Activated T-cell treated with anti-CD3 and anti-CD28 coated beads, Interleukin-2, amount 50 U/mL, for 72 hours (primary cell): ENCODE measurements around the gene LYST. TPM values are rescaled to one million over a fixed set of nuclear protein-coding genes. Genes with fewer than 3 reads are reported as not detected.

ENCODE experiments used
- ATAC-seq, 2 donors: fragments of 150-1000 bp; cut with Tn5 transposase; replicated peaks in 1 of 2; 2 replicates each; pipeline ENCODE4 v1.10.0; 2021; ENCODE audit warnings: moderate library complexity in 2 of 2, mild to moderate bottlenecking in 1 of 2
- DNase-seq, 2 donors: peaks; one replicate each; pipeline ENCODE4 v3.0.0; 2021 to 2022; ENCODE audit warnings: mixed read lengths in 1 of 2
- H3K27ac Mint-ChIP-seq: one replicate; pipeline ENCODE4 v1.8.0; 2022; ENCODE audit warnings: mild to moderate bottlenecking, moderate library complexity, mixed read lengths
- H3K27me3 Mint-ChIP-seq: one replicate; pipeline ENCODE4 v1.8.0; 2022; ENCODE audit warnings: low read depth, mixed read lengths
- H3K36me3 Mint-ChIP-seq, 2 donors: one replicate each; pipeline ENCODE4 v1.8.0; 2022; ENCODE audit warnings: mixed read lengths in 2 of 2, mild to moderate bottlenecking in 1 of 2; ENCODE audit not compliant: insufficient read depth in 2 of 2
- H3K4me1 Mint-ChIP-seq: one replicate; pipeline ENCODE4 v1.8.0; 2022; ENCODE audit warnings: low read depth, mixed read lengths
- H3K4me3 Mint-ChIP-seq, 2 donors: one replicate each; pipeline ENCODE4 v1.8.0; 2022; ENCODE audit warnings: mild to moderate bottlenecking in 2 of 2, mixed read lengths in 2 of 2, moderate library complexity in 2 of 2
- H3K9me3 Mint-ChIP-seq, 2 donors: one replicate each; pipeline ENCODE4 v1.8.0; 2022; ENCODE audit warnings: mixed read lengths in 2 of 2
- total RNA-seq, 2 donors: library from RNA; stranded (reverse); gene quantifications; one replicate each; pipeline ENCODE4 v1.2.3, GENCODE V29; 2022

LYST gene
- total RNA-seq, 2 donors from 2014 or later, result 43.9 to 50.7 TPM

DNA sequence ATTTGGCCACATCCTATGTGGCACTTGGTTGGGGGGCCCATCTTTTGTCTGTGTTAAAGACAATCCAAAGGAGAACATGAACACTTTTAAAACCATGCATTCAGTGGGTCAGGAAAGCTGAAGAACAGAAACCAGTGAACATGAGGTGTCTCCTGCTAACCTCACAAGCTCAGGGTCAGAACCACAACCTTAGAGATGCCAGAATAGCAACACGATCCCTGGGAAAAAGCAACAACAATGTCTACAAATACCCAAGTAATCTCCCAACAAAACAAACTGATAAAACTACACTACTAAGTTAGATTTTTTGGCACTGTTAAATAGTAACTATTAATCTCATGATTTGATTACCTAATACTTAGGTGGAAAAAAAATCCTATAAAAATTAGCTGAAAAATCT, 183.1 kb downstream of the LYST start:
- Mint-ChIP-seq H3K27me3 (no peaks in the 10 kb centered on the region), H3K4me1 (no peaks in the 10 kb centered on the region), H3K36me3 (peaks cover 8 to 13% of the 10 kb centered on the region in 2 donors), H3K4me3 (no peak overlapping the region), H3K27ac (no peak overlapping the region), H3K9me3 (no peaks in the 10 kb centered on the region)
- DNase-seq (no peak), ATAC-seq (no peak)

DNA sequence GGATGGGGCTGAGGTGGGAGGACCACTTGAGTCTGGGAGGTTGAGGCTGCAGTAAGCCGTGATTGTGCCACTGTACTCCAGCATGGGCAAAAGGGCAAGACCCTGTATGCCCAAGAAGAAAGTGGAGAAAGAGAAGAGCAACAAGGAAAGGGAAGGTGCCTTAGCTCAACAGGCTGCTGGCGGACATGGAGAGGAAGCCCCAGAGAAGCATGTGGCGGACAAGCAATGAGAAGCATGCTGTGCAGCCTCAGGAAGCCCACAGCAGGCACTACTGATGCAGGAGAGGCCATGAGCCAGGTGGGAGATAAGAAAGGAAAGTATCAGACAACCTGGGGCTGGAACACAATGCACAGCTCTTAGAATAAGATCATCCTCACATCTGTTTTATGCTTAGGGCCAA, 184.5 kb downstream of the LYST start:
- H3K36me3 Mint-ChIP-seq, result peaks cover 8 to 12% of the 10 kb centered on the region in 2 donors
- no peak overlapping the region for H3K27ac Mint-ChIP-seq
- no peaks in the 10 kb centered on the region for H3K4me1 Mint-ChIP-seq
- ATAC-seq (no peak), DNase-seq (no peak)
- no peaks in the 10 kb centered on the region for H3K27me3 Mint-ChIP-seq
- no peaks in the 10 kb centered on the region for H3K9me3 Mint-ChIP-seq
- no peak overlapping the region for H3K4me3 Mint-ChIP-seq

DNA sequence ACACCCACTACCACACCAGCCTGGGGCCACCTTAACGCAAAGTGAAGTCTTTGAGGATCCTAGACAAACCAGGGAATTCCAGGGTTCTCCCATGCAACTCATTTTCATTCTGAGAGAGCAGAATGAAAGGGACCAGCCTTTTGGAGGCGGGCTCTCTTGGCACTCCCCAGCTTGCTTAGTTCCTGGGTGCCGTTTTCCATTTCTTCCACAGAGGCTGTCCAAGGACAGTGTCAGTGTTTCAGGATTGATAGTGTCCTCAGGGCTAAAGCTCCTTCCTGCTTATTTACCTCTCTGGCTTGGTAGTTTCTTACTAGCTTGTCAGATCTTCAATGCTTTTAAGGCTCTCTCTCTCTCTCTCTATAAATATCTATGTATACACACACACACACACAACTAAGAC, 187.1 kb downstream of the LYST start:
- H3K9me3 Mint-ChIP-seq, result peaks cover 4% of the 10 kb centered on the region in 2 donors
- no peaks in the 10 kb centered on the region for H3K27me3 Mint-ChIP-seq
- no peak for ATAC-seq
- no peak for DNase-seq
- no peaks in the 10 kb centered on the region for H3K4me1 Mint-ChIP-seq
- H3K27ac Mint-ChIP-seq, result no peak overlapping the region
- no peak overlapping the region for H3K4me3 Mint-ChIP-seq
- H3K36me3 Mint-ChIP-seq, result peaks cover 26 to 29% of the 10 kb centered on the region in 2 donors

DNA sequence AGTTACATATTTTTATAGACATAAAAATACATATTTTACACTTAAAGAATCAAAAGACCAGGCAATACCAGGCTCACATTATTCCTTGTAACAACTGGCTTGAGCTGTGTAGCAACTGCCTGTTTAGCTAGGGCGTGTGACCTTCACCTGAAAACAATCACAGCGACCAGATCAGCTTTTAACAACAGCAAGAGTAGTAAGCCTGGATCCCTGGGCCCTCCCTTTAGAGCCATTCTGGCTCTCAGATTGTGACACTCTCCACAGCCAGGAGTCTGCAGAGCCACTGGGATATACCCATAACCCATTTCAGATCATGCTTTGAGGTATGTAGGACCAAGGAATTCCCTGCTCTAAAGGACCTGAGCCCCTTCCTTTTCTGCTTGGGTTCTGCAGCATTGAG, 187.7 kb downstream of the LYST start:
- Mint-ChIP-seq H3K27me3 (no peaks in the 10 kb centered on the region), H3K9me3 (peaks cover 4 to 6% of the 10 kb centered on the region in 2 donors), H3K36me3 (peaks cover 28 to 34% of the 10 kb centered on the region in 2 donors), H3K4me3 (no peak overlapping the region), H3K4me1 (no peaks in the 10 kb centered on the region), H3K27ac (no peak overlapping the region)
- ATAC-seq, result no peak
- DNase-seq, result no peak

DNA sequence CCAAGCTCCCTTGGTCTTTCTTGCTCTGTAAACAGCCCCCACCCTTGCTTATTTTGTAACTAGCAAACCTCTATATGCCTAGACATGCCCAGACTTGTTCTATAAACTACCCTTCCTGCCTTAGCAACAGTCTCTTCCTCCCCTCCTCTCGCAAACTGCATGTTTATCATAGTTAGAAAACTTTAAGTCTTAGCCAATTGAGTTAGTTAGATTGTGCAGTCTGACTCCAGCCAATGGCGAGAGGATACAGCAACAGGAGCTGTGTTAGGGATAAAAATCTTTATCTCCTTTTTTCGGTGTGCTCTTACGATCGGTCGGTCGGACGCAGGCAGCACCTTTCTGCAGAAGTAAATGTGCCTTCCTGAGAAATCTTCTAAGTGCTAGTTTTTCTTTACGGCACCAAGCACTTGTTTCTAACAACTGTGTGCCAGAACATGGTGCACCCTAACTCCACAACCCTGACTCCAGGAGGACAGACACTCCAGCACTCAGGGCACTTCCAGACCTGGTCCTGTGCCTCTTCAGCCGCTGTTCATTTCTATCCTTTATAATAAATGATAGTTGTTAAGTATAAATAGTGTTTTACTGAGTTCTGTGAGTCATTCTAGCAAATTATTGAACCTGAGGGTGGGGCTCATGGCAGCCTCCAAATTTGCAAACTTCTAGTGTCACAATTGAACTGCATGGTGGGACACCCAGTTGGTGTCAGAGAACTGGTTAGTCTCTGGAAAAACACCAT, 191.4 kb downstream of the LYST start:
- H3K27ac Mint-ChIP-seq, result peak overlapping the region; percentile 61
- no peak overlapping the region for H3K4me3 Mint-ChIP-seq
- H3K4me1 Mint-ChIP-seq, result no peaks in the 10 kb centered on the region
- DNase-seq, result no peak
- H3K9me3 Mint-ChIP-seq, result peaks cover 25 to 28% of the 10 kb centered on the region in 2 donors
- ATAC-seq, result no peak
- H3K36me3 Mint-ChIP-seq, result peaks cover 45 to 63% of the 10 kb centered on the region in 2 donors
- H3K27me3 Mint-ChIP-seq, result no peaks in the 10 kb centered on the region

DNA sequence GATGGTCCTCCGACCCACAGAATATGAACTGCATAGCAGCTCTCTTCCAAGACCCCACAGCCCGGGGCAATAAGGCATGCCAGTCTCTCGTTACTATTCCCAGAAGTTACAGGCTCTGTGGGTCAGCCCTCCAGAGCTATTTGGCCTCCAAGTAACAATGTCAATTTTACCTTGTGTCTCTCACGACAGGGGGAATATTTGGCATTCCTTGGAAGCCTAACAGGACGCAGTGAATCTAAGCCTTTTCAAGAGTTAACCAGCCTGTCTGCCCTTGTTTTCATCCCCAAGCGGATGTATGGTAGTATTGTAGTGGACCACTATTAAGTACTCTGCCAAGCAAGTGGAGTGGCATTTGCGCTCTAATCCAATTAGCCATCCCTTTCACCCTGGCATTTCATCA, 192.7 kb downstream of the LYST start:
- Mint-ChIP-seq H3K4me1 (no peaks in the 10 kb centered on the region), H3K4me3 (no peak overlapping the region), H3K9me3 (peaks cover 30 to 33% of the 10 kb centered on the region in 2 donors), H3K36me3 (peaks cover 50 to 73% of the 10 kb centered on the region in 2 donors), H3K27ac (no peak overlapping the region), H3K27me3 (no peaks in the 10 kb centered on the region)
- ATAC-seq (no peak), DNase-seq (no peak)

DNA sequence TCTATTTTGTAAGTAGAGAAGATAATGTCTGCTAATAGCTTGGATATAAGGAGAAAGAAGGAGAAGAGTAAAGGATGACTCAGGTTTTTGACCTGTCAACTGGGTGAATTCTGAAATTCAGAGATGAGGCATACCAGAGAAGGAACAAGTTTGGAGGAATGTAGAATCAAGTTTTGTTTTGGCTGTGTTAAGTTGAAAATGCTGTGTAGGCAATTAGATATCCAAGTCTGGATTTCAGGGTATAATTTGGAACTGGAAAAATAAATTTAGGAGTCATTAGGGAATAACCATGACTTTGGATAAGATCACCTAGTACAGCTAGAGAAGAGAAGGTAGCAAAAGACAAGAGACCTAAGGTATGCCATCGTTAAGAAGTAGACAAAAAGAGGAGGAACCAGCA, 194.7 kb downstream of the LYST start:
- H3K4me3 Mint-ChIP-seq, result no peak overlapping the region
- peaks cover 30 to 33% of the 10 kb centered on the region in 2 donors for H3K9me3 Mint-ChIP-seq
- no peaks in the 10 kb centered on the region for H3K4me1 Mint-ChIP-seq

DNA sequence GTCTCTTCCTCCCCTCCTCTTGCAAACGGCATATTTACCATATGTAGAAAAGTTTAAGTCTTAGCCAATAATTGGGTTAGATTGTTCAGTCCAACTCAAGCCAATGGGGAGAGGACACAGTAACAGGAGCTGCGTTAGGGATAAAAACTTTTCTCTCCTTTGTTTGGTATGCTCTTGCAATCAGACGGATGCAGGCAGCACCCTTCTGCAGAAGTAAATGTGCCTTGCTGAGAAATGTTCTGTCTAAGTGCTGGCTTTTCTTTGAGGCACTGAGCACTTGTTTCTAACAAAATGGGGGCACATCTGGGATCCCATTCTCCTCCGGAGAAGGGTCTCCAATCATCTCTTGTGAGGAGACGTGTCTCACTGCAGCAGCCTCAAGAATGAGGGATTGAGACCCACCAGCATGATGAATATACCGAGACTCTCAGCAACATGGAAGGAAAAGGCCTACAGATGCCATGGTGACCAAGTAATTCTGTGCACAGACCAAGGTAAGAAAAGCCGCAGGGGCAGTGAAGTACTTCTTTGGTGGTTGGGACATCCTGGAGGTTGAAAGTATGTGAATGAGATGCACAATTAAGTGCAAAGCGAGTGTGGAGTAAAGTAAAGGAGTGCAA, 196.4 kb downstream of the LYST start:
- DNase-seq (no peak), ATAC-seq (no peak)
- H3K27me3 Mint-ChIP-seq, result no peaks in the 10 kb centered on the region
- no peak overlapping the region for H3K4me3 Mint-ChIP-seq
- no peak overlapping the region for H3K27ac Mint-ChIP-seq
- peaks cover 39 to 58% of the 10 kb centered on the region in 2 donors for H3K36me3 Mint-ChIP-seq
- H3K9me3 Mint-ChIP-seq, result peaks cover 26 to 31% of the 10 kb centered on the region in 2 donors
- no peaks in the 10 kb centered on the region for H3K4me1 Mint-ChIP-seq

More for the DNA sequence above, 194.7 kb downstream of the LYST start:
- no peak for ATAC-seq
- H3K27me3 Mint-ChIP-seq, result no peaks in the 10 kb centered on the region
- DNase-seq, result no peak
- no peak overlapping the region for H3K27ac Mint-ChIP-seq
- peaks cover 50 to 75% of the 10 kb centered on the region in 2 donors for H3K36me3 Mint-ChIP-seq

DNA sequence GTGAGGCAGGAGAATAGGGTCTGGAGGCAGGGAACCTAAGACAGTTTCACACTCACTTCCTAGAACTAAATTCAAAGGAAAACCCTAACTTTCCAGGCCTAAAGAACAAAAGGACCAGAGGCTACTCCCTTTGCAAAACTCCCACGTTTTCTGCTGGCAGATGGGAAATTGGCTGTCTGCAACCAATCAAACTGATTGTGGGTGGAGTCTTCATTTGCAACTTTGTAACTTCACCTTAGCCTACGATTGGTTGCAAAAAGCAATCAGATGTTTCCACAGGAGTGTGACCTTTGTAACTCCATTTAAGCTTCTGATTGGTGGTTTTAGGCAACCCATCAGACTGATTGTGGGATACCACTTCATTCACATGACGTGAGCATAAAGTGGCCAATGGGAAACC, 197.4 kb downstream of the LYST start:
- Mint-ChIP-seq H3K9me3 (peaks cover 26 to 29% of the 10 kb centered on the region in 2 donors), H3K4me3 (no peak overlapping the region), H3K27ac (no peak overlapping the region), H3K4me1 (no peaks in the 10 kb centered on the region), H3K27me3 (no peaks in the 10 kb centered on the region), H3K36me3 (peaks cover 32 to 51% of the 10 kb centered on the region in 2 donors)
- ATAC-seq (no peak), DNase-seq (no peak)

DNA sequence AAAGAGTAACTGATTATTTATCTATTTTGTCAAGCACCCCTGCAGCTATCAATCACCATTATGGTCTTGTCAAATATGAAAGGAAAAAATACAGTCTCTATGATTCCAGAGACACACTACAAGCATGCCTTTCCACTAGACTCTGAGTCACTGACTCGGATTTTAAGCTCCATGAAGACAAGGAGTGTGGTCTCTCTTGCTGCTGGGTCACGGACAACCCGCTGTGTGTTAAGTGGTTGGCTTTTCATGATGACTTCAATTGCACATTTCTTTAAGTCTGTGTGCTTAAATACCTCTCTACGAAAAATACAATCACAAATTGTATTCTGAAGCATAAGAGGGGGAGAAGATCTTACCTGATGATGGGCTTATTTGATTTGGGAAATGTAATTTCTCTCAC, 203.1 kb downstream of the LYST start:
- Mint-ChIP-seq H3K4me3 (no peak overlapping the region), H3K27ac (no peak overlapping the region), H3K27me3 (no peaks in the 10 kb centered on the region), H3K36me3 (peaks cover 0 to 11% of the 10 kb centered on the region in 2 donors), H3K9me3 (no peaks in the 10 kb centered on the region), H3K4me1 (no peaks in the 10 kb centered on the region)
- DNase-seq, result no peak
- ATAC-seq, result no peak

DNA sequence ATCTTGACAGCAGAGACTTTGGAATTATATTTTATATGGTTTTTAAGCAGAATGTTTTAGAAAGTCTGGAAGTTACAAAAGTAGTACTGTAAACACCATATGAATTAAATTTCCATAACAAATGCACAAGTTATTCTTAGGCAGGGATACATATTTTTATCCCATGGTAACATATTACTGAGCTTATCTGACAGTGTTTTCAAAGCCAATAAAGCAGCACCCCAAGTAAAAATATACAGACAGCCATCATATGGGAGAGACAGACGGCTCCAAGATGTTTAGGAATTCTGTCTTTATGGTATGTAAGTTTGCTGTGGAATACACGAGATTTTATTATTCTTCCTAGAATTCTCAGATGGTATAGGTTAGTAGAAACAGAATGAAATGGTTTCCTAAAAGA, 205.1 kb downstream of the LYST start:
- Mint-ChIP-seq H3K27ac (no peak overlapping the region), H3K4me1 (no peaks in the 10 kb centered on the region), H3K9me3 (peaks cover 0 to 2% of the 10 kb centered on the region in 2 donors), H3K36me3 (peaks cover 2 to 11% of the 10 kb centered on the region in 2 donors), H3K4me3 (no peak overlapping the region), H3K27me3 (no peaks in the 10 kb centered on the region)
- ATAC-seq, result no peak
- no peak for DNase-seq

DNA sequence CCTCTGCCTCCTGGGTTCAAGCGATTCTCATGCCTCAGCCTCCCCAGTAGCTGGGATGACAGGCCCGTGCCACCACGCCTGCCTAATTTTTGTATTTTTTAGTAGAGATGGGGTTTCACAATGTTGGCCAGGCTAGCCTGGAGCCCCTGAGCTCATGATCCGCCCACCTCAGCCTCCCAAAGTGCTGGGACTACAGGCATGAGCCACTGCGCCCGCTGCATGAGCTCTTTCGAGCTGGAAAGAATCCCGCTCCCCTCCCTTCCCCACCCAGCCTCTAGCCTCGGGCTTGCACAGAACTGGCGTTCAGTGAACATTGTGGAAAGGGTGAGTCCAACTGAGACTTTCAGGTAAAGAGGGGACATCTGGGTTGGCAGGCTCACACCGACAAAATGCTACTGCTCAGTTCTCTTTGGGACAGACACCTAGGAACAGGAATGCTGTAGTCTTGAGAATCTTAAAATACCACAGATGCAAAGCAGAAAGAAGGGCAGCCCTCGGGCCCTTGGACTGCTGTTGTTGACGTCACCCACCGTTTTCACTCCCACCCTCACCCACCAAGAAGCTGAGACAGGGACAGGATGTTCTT, 207.4 kb downstream of the LYST start:
- peaks cover 0 to 2% of the 10 kb centered on the region in 2 donors for H3K9me3 Mint-ChIP-seq
- H3K36me3 Mint-ChIP-seq, result peaks cover 2 to 8% of the 10 kb centered on the region in 2 donors
- H3K27me3 Mint-ChIP-seq, result peaks cover 8% of the 10 kb centered on the region
- no peak overlapping the region for H3K27ac Mint-ChIP-seq
- ATAC-seq (no peak), DNase-seq (no peak)
- no peak overlapping the region for H3K4me3 Mint-ChIP-seq
- H3K4me1 Mint-ChIP-seq, result no peaks in the 10 kb centered on the region

DNA sequence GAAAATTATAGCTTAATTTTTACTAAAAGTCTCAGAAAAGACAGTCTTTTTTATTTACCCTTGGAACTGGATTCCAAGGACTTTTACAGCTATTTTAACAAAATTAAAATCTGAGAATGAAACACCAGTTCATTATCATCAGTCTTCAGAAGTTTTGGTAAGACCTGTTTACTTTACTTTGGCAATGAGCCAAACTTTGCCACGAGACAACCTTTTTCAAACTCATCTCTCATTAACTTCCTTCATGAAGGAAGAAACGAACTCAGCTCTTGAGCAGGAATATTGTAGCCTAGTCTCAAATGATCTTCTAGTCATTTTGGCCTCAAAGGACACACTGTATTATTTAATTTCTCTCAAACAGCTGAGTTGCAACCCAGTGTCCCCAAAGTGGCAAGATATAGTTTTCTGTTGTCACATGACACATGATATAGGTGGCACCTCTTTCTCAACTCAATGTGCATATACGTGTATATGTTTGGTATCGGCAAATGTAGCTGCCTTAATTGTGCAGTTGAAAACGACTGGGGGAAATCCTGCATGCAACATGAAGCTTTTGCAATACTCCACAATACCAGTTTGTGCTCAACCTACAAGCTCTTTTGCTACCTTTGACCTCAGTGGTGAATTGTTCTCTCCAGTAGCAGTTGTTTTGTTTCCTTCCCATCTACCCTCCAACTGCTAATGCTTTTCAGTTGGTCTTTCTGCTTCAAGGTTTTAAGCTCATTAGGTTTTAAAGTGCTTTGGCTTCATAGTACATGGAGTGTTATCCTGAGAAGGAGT, 208.8 kb downstream of the LYST start:
- DNase-seq (no peak), ATAC-seq (no peak)
- no peak overlapping the region for H3K27ac Mint-ChIP-seq
- H3K4me3 Mint-ChIP-seq, result no peak overlapping the region
- H3K36me3 Mint-ChIP-seq, result peaks cover 2 to 8% of the 10 kb centered on the region in 2 donors
- H3K27me3 Mint-ChIP-seq, result peaks cover 21% of the 10 kb centered on the region
- peaks cover 2 to 4% of the 10 kb centered on the region in 2 donors for H3K9me3 Mint-ChIP-seq
- H3K4me1 Mint-ChIP-seq, result no peaks in the 10 kb centered on the region
